Activated CD4-positive, alpha-beta T cell treated with anti-CD3 and anti-CD28 coated beads, Interleukin-2, amount 50 U/mL, for 1 hour (primary cell): ENCODE data around the gene SNAP23.

Experiments
- DNase-seq: peaks from one replicate; pipeline ENCODE4 v3.0.0-alpha.2; 2020

SNAP23 gene

DNA sequence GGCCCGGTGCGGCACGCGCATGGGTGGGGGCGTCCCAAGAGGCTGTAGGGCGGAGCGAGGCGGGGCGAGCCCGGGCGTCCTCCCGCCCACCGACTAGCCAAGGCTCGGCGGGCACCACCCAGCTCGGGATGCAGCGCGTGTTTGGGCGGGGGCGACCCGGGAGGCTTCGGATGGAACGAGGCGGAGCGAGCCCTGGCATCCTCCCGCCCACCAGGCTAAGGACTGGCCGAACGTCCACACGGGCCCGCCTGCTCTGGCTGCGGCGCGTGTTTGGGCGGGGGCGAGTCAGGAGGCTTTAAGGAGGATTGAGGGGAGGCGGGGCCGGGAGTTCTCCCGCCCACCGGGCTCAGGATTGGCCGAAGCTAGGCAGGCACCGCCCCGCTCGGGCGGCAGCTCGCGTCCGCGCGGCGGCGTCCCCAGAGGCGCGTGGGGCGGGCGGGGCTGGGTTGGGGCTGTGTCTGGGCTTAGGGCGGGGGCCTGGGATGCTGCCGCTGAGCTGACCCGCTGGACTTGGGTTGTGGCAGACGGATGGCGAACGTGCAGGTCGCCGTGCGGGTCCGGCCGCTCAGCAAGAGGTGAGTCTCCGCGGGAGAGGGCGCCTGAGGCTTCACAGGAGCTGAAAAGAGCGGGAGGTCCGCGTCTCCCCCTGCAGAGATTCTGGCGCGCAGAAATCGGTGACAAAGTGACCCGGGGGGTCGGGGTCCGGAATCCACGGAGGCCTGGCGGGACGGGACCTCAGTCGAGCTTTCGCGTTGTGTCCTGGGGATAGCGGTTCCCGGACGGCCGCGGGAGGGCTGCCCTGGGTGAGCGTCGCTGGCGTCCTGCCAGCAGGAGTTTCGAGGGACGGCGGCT lies 80.0 kb downstream of the SNAP23 start, which contains the start of gene STARD9:
Gene STARD9, plus strand, starts transcription at position 419 of the 852 bp plus-strand sequence. Its CDS starts 110 bp downstream, at position 529.
- DNase-seq, result peak; percentile 91

GRCh38 chr15:42576040-42576594 lies 80.7 kb downstream of the SNAP23 start:
- no peak for DNase-seq

GRCh38 chr15:42576776-42577175 lies 81.3 kb downstream of the SNAP23 start:
- no peak for DNase-seq

- no peak for DNase-seq
These were observed 82.1 kb downstream of the SNAP23 start for GRCh38 chr15:42577514-42578031.

DNA sequence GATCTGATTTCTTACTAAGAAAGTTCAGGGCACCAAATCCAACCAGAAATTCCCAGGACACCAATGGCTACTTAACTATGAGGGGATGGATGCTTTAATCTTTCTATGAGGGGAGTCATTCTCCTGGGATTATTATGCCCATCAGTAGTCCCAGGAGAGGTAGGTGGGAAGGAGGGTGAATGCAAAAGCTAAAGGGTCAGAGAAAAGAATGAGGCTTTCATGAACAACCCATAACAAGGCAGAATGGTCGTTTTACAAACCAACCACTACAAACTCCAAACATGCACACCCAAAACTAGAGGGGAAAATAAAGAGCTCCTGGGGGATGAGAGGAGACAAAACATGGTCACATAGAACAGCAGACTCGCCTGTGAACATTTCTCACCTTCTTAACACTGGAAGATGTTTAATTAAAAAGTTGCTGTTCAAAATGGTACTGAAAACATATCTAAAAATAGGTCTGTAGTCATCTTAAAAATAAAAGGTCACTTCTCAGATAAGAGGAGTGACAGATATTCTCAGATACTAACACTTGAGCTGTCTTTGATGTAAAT lies 83.6 kb downstream of the SNAP23 start:
- DNase-seq, result no peak

GRCh38 chr15:42581272-42581730 lies 85.9 kb downstream of the SNAP23 start:
- peak; percentile 75 for DNase-seq
